HepG2 (cell line): ENCODE measurements around the gene HLA-DPA1. TPM values are rescaled to one million over a fixed set of nuclear protein-coding genes. Genes with fewer than 3 reads are reported as not detected.

Source experiments
- HOXA3 ChIP-seq: sonication (generic); formaldehyde crosslinking; IDR thresholded peaks from 2 replicates; pipeline ENCODE4 v1.5.0; 2020; ENCODE audit warnings: missing genetic modification reagents
- NR3C1 ChIP-seq: sonication (generic); formaldehyde crosslinking; IDR thresholded peaks from 2 replicates; pipeline ENCODE4 v1.4.0; 2020; ENCODE audit warnings: missing genetic modification reagents
- ZFYVE20 ChIP-seq: sonication (generic); formaldehyde crosslinking; IDR thresholded peaks from 2 replicates; pipeline ENCODE4 v1.8.0; 2023; ENCODE audit warnings: low read depth, mild to moderate bottlenecking, moderate library complexity, missing genetic modification reagents, borderline replicate concordance
- ZNF557 ChIP-seq: sonication (generic); formaldehyde crosslinking; IDR thresholded peaks from 2 replicates; pipeline ENCODE4 v1.4.0; 2020; ENCODE audit warnings: missing genetic modification reagents
- ZNF597 ChIP-seq: sonication (generic); formaldehyde crosslinking; IDR thresholded peaks from 2 replicates; pipeline ENCODE4 v1.5.0; 2020; ENCODE audit warnings: missing genetic modification reagents
- polyA plus RNA-seq, 8 experiments: library from polyadenylated mRNA; depleted of rRNA in 3 of 8; stranded (reverse) in 7 of 8; unstranded in 1 of 8; fragments of >200 nt; fragmentation: Illumina TruSeq in 4 of 8; extraction: Trizol in 4 of 8; gene quantifications; 2 replicates each; pipeline versions ENCODE4 v1.2.1 to v1.2.3, GENCODE V29; 2011 to 2016; ENCODE audit warnings: low read depth in 4 of 8, missing spikeins in 1 of 8, mixed read lengths in 1 of 8; ENCODE audit not compliant: insufficient read depth in 1 of 8
- total RNA-seq, 5 experiments: library from RNA; depleted of rRNA; stranded (reverse); fragments of >200 nt; fragmentation: Illumina TruSeq; extraction: Trizol; gene quantifications; 2 replicates each; pipeline ENCODE4 v1.2.3, GENCODE V29; 2016; ENCODE audit warnings: low read depth in 1 of 5
- TF ChIP-seq, protein P1 (sequence below): sonication (generic); formaldehyde crosslinking; IDR thresholded peaks from 2 replicates; pipeline ENCODE4 v1.4.0; 2020; ENCODE audit warnings: mild to moderate bottlenecking, missing genetic modification reagents
- TF ChIP-seq, protein P2 (sequence below): sonication (generic); formaldehyde crosslinking; IDR thresholded peaks from 2 replicates; pipeline ENCODE4 v1.4.0; 2020; ENCODE audit warnings: missing genetic modification reagents

Gene HLA-DPA1
- total and polyA plus RNA-seq, 2 of the 13 experiments (the other 11 are each of a cell fraction or from before 2014, with no cell fraction given), result not detected

- no peak for TF ChIP-seq ZFYVE20 (CRISPR knock-in tag)
- TF ChIP-seq, protein P1, sequence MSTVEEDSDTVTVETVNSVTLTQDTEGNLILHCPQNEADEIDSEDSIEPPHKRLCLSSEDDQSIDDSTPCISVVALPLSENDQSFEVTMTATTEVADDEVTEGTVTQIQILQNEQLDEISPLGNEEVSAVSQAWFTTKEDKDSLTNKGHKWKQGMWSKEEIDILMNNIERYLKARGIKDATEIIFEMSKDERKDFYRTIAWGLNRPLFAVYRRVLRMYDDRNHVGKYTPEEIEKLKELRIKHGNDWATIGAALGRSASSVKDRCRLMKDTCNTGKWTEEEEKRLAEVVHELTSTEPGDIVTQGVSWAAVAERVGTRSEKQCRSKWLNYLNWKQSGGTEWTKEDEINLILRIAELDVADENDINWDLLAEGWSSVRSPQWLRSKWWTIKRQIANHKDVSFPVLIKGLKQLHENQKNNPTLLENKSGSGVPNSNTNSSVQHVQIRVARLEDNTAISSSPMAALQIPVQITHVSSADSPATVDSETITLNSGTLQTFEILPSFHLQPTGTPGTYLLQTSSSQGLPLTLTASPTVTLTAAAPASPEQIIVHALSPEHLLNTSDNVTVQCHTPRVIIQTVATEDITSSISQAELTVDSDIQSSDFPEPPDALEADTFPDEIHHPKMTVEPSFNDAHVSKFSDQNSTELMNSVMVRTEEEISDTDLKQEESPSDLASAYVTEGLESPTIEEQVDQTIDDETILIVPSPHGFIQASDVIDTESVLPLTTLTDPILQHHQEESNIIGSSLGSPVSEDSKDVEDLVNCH (CRISPR knock-in tag), result no peak
- TF ChIP-seq, protein P2, sequence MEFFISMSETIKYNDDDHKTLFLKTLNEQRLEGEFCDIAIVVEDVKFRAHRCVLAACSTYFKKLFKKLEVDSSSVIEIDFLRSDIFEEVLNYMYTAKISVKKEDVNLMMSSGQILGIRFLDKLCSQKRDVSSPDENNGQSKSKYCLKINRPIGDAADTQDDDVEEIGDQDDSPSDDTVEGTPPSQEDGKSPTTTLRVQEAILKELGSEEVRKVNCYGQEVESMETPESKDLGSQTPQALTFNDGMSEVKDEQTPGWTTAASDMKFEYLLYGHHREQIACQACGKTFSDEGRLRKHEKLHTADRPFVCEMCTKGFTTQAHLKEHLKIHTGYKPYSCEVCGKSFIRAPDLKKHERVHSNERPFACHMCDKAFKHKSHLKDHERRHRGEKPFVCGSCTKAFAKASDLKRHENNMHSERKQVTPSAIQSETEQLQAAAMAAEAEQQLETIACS (CRISPR knock-in tag), result no peak
- no peak for TF ChIP-seq ZNF597 (CRISPR knock-in tag)
- no peak for TF ChIP-seq HOXA3 (CRISPR knock-in tag)
- no peak for TF ChIP-seq ZNF557 (CRISPR knock-in tag)
- no peak for TF ChIP-seq NR3C1 (CRISPR knock-in tag)
Observed at GRCh38 chr6:33029328-33030184, 43.9 kb downstream of the HLA-DPA1 start (continued).
